Panc1 (cell line): ENCODE results near the gene KDM7A. TPM values are rescaled to one million over a fixed set of nuclear protein-coding genes. Genes with fewer than 3 reads are reported as not detected.

ENCODE experiments used
- ATAC-seq: fragments of 200-7000 bp; cut with Tn5 transposase; 2 replicates; pipeline ENCODE4 v1.9.1; 2020; ENCODE audit warnings: mild to moderate bottlenecking, moderate library complexity
- BruUV-seq: library from RNA; stranded (reverse); fragments of 400-500 nt; replicated peaks from 2 replicates; lab custom pipeline; 2021; lab: Mats Ljungman, UMichigan
- CTCF ChIA-PET: fragments of 300-600 bp; sonication (Branson Sonifier 250); formaldehyde crosslinking; loops from one replicate; lab custom pipeline; 2022; ENCODE audit warnings: antibody characterized with exemption; lab: Charles Lee
- POLR2A ChIA-PET: fragments of 300-600 bp; sonication (Branson Sonifier 250); formaldehyde crosslinking; loops from one replicate; lab custom pipeline; 2022; ENCODE audit warnings: antibody characterized with exemption; lab: Charles Lee
- DNase-seq: peaks from one replicate; pipeline ENCODE4 v3.0.0-alpha.2; 2010; ENCODE audit warnings: low read depth, low spot score
- H3K27ac ChIP-seq: 2 replicates; pipeline ENCODE4 v1.5.1; 2011; ENCODE audit warnings: mild to moderate bottlenecking, low read length, inconsistent platforms
- H3K27me3 ChIP-seq: fragments of 200-500 bp; sonication (Bioruptor generic); 2 replicates; pipeline ENCODE4 v1.6.0; 2014; ENCODE audit warnings: low read length, inconsistent platforms; ENCODE audit not compliant: control insufficient read depth, insufficient read depth
- H3K36me3 ChIP-seq: fragments of 200-500 bp; sonication (Bioruptor generic); 2 replicates; pipeline ENCODE4 v1.5.1; 2014; ENCODE audit warnings: inconsistent platforms, mild to moderate bottlenecking, low read length, moderate library complexity; ENCODE audit not compliant: control insufficient read depth, insufficient read depth
- H3K4me1 ChIP-seq: 2 replicates; pipeline ENCODE4 v1.5.1; 2011; ENCODE audit warnings: inconsistent platforms, mild to moderate bottlenecking, low read length, moderate library complexity; ENCODE audit not compliant: control insufficient read depth, insufficient read depth
- H3K4me3 ChIP-seq, 2 experiments: 2 replicates each; pipeline ENCODE4 v1.5.1; 2011 to 2012; ENCODE audit warnings: low read depth in 2 of 2, low read length in 2 of 2, mild to moderate bottlenecking in 2 of 2, inconsistent platforms in 1 of 2, moderate library complexity in 1 of 2
- H3K9me3 ChIP-seq: fragments of 200-500 bp; sonication (Bioruptor generic); 2 replicates; pipeline ENCODE4 v1.5.1; 2014; ENCODE audit warnings: low read depth, mild to moderate bottlenecking, inconsistent platforms, low read length, moderate library complexity; ENCODE audit not compliant: control insufficient read depth, insufficient read depth
- CTCF ChIP-seq: fragments of 450-650 bp; IDR thresholded peaks from 2 replicates; pipeline ENCODE4 v1.5.1; 2017; ENCODE audit warnings: mild to moderate bottlenecking
- POLR2AphosphoS5 ChIP-seq: IDR thresholded peaks from 2 replicates; pipeline ENCODE4 v1.6.1; 2012; ENCODE audit warnings: mild to moderate bottlenecking, low read depth, low read length, moderate library complexity
- SIN3A ChIP-seq: IDR thresholded peaks from 2 replicates; pipeline ENCODE4 v1.6.1; 2012; ENCODE audit warnings: low read depth, mild to moderate bottlenecking, low read length, moderate library complexity, borderline replicate concordance; ENCODE audit not compliant: insufficient read depth
- TCF7L2 ChIP-seq: IDR thresholded peaks from 2 replicates; pipeline ENCODE4 v1.6.1; 2011; ENCODE audit warnings: mild to moderate bottlenecking, low read depth, low read length, inconsistent platforms
- in situ Hi-C: cut with HindIII; loops from 2 replicates; pipeline ENCODE4 v1.10.0; 2016; ENCODE audit warnings: low sequenced_read_pairs, low pct_unique_long_range_greater_than_20kb
- intact Hi-C: fragments of 100-400 bp; cut with micrococcal nuclease; formaldehyde crosslinking; loops from one replicate; pipeline ENCODE4 v1.10.0; 2022; ENCODE audit not compliant: unreplicated experiment
- total RNA-seq: library from RNA; stranded (reverse); gene quantifications from one replicate; pipeline ENCODE4 v1.2.1, GENCODE V29; 2021; ENCODE audit not compliant: unreplicated experiment
- TF ChIP-seq, protein P1 (sequence below), 2 experiments: IDR thresholded peaks; 2 replicates each; pipeline ENCODE4 v1.6.1; 2011 to 2012; ENCODE audit warnings: low read depth in 2 of 2, control low read depth in 1 of 2, low read length in 1 of 2, mild to moderate bottlenecking in 1 of 2, moderate library complexity in 1 of 2; ENCODE audit not compliant: insufficient read depth in 1 of 2

The KDM7A gene
- total RNA-seq, 1 experiment from 2014 or later = 3.6 TPM

DNA sequence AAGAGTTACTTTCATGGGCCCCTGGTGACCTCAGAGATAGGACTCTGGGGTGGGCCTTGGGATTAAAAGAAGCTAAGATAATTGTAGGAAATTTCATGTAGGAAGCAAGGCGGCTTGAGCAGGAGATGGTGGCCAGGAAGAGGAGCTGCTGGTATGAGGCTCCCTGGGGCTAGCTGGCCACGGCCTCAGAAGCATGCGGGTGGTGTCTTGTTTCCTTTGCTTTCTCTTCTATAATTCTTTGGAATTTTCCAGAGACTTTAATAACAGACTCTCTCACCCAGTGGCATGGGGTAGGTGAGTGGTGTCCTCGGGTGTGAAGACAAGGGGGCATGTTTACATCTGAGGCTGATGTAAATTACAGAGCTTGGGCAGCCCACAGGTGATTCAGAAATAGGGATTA lies 41.9 kb upstream of the KDM7A start:
- intact Hi-C loops = no loop called here
- in situ Hi-C loops = no loop called here
- H3K9me3 ChIP-seq = no peaks in the 10 kb centered on the region
- DNase-seq (no peak), ATAC-seq (no peak)
- no peaks in the 10 kb centered on the region for H3K4me1 ChIP-seq
- no peaks in the 10 kb centered on the region for H3K36me3 ChIP-seq
- ChIA-PET CTCF (no interaction called here), POLR2A (interaction anchor here (0.7 kb wide), 1 partner anchor 100 kb away, joined by 9 read pairs; no protein-coding TSS in a partner anchor)
- no TSS peak for BruUV-seq
- H3K4me3 ChIP-seq = no peak overlapping the region
- no peaks in the 10 kb centered on the region for H3K27me3 ChIP-seq
- TF ChIP-seq TCF7L2 (no peak), SIN3A (no peak), CTCF (no peak)
- TF ChIP-seq, protein P1, sequence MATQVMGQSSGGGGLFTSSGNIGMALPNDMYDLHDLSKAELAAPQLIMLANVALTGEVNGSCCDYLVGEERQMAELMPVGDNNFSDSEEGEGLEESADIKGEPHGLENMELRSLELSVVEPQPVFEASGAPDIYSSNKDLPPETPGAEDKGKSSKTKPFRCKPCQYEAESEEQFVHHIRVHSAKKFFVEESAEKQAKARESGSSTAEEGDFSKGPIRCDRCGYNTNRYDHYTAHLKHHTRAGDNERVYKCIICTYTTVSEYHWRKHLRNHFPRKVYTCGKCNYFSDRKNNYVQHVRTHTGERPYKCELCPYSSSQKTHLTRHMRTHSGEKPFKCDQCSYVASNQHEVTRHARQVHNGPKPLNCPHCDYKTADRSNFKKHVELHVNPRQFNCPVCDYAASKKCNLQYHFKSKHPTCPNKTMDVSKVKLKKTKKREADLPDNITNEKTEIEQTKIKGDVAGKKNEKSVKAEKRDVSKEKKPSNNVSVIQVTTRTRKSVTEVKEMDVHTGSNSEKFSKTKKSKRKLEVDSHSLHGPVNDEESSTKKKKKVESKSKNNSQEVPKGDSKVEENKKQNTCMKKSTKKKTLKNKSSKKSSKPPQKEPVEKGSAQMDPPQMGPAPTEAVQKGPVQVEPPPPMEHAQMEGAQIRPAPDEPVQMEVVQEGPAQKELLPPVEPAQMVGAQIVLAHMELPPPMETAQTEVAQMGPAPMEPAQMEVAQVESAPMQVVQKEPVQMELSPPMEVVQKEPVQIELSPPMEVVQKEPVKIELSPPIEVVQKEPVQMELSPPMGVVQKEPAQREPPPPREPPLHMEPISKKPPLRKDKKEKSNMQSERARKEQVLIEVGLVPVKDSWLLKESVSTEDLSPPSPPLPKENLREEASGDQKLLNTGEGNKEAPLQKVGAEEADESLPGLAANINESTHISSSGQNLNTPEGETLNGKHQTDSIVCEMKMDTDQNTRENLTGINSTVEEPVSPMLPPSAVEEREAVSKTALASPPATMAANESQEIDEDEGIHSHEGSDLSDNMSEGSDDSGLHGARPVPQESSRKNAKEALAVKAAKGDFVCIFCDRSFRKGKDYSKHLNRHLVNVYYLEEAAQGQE (IDR thresholded peaks at IDR 0.05; ENCODE audit: insufficient read depth in 1 of 2, low read depth in 2 of 2, low read length in 1 of 2) = no peak
- H3K27ac ChIP-seq = no peak overlapping the region

- Histone ChIP-seq H3K9me3 (no peaks in the 10 kb centered on the region), H3K27ac (no peak overlapping the region), H3K36me3 (no peaks in the 10 kb centered on the region), H3K27me3 (no peaks in the 10 kb centered on the region), H3K4me1 (no peaks in the 10 kb centered on the region), H3K4me3 (no peak overlapping the region)
- intact Hi-C loops = no loop called here
- ATAC-seq (no peak), DNase-seq (no peak)
- in situ Hi-C loops = no loop called here
- no peak for TF ChIP-seq CTCF
- TF ChIP-seq POLR2AphosphoS5 = no peak
- TF ChIP-seq, protein P1 (IDR thresholded peaks at IDR 0.05; ENCODE audit: insufficient read depth in 1 of 2, low read depth in 2 of 2, low read length in 1 of 2) = no peak
- TF ChIP-seq TCF7L2 = no peak
- no peak for TF ChIP-seq SIN3A
- ChIA-PET CTCF (no interaction called here), POLR2A (no interaction called here)
- BruUV-seq = no TSS peak
These were observed 41.1 kb upstream of the KDM7A start for GRCh38 chr7:140217750-140218501.
